ENCODE data around the gene NDUFAF5.

The NDUFAF5 gene

DNA sequence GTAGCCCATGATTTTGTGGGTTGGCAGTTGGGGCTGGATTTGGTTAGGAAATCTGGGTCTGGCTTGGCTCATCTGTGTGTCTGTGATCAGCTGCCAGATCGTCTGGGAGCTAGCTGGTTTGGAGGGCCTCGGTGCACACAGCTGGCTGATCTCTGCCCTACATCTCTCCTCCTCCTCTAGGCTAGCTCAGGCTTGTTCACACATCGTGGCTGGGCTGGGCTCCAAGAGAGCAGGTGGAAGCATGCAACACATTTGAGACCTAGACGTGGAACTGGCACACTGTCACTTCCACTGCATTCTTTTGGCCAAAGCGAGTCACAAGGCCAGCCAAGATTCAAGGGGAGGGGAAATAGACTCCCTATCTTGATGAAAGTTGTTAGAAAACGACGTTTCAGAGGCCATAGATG is 15.9 kb downstream of the NDUFAF5 start:
- H3K27me3 ChIP-seq: no peaks in the 10 kb centered on the region
- TF ChIP-seq, protein P1, sequence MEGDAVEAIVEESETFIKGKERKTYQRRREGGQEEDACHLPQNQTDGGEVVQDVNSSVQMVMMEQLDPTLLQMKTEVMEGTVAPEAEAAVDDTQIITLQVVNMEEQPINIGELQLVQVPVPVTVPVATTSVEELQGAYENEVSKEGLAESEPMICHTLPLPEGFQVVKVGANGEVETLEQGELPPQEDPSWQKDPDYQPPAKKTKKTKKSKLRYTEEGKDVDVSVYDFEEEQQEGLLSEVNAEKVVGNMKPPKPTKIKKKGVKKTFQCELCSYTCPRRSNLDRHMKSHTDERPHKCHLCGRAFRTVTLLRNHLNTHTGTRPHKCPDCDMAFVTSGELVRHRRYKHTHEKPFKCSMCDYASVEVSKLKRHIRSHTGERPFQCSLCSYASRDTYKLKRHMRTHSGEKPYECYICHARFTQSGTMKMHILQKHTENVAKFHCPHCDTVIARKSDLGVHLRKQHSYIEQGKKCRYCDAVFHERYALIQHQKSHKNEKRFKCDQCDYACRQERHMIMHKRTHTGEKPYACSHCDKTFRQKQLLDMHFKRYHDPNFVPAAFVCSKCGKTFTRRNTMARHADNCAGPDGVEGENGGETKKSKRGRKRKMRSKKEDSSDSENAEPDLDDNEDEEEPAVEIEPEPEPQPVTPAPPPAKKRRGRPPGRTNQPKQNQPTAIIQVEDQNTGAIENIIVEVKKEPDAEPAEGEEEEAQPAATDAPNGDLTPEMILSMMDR (IDR thresholded peaks at IDR 0.05): no peak
- no peak overlapping the region for H3K4me3 ChIP-seq (ENCODE audit: low read depth in 1 of 2, low read length in 1 of 2)
- peaks cover 97% of the 10 kb centered on the region for H3K36me3 ChIP-seq
- H3K9me3 ChIP-seq: no peaks in the 10 kb centered on the region
- no peak overlapping the region for H3K27ac ChIP-seq
- H3K4me1 ChIP-seq (ENCODE audit: control insufficient read depth in 1 of 2, insufficient read depth in 1 of 2, low read depth in 1 of 2, low read length in 1 of 2): no peaks in the 10 kb centered on the region

DNA sequence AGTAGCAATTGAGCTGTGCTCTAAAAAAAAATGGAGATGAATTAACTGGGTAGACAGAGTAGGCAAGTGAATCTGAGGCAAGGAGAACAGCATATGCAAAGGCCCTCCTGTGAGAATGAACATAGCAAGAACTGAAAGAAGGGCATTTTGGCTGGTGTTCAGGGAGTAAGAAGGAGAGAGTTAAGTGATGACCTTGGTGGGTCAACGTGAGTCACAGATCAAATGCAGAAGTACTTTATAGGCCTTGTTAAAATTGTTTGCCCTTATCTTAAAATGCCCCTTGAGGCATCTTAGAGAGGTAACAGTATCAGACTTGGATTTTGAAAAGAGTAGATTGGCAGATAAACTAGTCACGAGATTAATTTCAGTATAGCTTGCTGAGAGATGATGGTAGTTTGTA is 24.5 kb downstream of the NDUFAF5 start:
- TF ChIP-seq, protein P1 (IDR thresholded peaks at IDR 0.05): no peak
- Histone ChIP-seq H3K9me3 (no peaks in the 10 kb centered on the region), H3K27me3 (no peaks in the 10 kb centered on the region), H3K27ac (no peak overlapping the region), H3K4me3 (ENCODE audit: low read depth in 1 of 2, low read length in 1 of 2) (no peak overlapping the region), H3K4me1 (ENCODE audit: control insufficient read depth in 1 of 2, insufficient read depth in 1 of 2, low read depth in 1 of 2, low read length in 1 of 2) (peaks cover 6 to 13% of the 10 kb centered on the region in 2 experiments), H3K36me3 (peaks cover 88% of the 10 kb centered on the region)

DNA sequence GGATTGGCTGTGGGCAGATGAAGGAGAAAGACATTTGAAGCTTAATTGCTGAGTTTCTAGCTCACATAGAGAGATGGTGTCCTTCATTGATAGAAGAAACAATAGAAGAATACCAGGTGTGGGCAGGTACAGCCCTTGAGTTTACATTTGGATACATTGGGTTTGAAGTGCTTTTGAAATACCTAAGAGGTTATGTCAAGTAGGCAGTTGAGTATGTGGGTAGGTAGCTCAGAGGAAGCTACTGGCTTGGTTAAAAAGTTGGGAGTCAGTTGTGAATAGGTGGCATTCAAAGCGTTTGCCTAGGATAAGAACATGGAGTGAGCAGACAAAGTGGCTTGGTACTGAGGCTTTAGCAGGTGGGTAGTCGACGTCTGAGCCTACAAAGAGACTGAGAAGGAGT is 25.0 kb downstream of the NDUFAF5 start:
- Histone ChIP-seq H3K36me3 (peaks cover 88% of the 10 kb centered on the region), H3K27ac (no peak overlapping the region), H3K9me3 (no peaks in the 10 kb centered on the region), H3K4me3 (ENCODE audit: low read depth in 1 of 2, low read length in 1 of 2) (no peak overlapping the region), H3K4me1 (ENCODE audit: control insufficient read depth in 1 of 2, insufficient read depth in 1 of 2, low read depth in 1 of 2, low read length in 1 of 2) (peaks cover 6 to 13% of the 10 kb centered on the region in 2 experiments), H3K27me3 (no peaks in the 10 kb centered on the region)
- TF ChIP-seq, protein P1 (IDR thresholded peaks at IDR 0.05): no peak

DNA sequence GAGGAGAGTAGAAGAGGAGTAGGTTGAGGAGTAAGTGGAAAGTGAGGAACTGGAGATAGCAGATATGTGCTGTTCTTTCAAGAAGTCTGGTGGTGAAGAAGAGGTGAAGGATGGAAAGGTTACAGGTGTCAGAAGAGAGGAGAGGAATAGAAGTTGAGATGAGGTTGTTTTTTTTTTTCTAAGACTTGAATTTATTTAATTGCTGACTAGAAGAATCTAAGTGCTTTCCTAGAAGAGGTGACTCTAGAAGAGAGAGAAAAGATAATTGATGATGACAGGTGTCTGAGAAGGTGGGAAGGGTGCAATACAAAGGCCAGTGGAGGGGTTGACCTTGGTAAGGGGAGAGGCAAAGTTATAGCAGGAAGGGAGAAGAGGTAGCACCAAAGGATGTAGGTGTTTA is 25.6 kb downstream of the NDUFAF5 start:
- Histone ChIP-seq H3K9me3 (no peaks in the 10 kb centered on the region), H3K27ac (no peak overlapping the region), H3K27me3 (no peaks in the 10 kb centered on the region), H3K4me1 (ENCODE audit: control insufficient read depth in 1 of 2, insufficient read depth in 1 of 2, low read depth in 1 of 2, low read length in 1 of 2) (peaks cover 6 to 13% of the 10 kb centered on the region in 2 experiments), H3K4me3 (ENCODE audit: low read depth in 1 of 2, low read length in 1 of 2) (no peak overlapping the region), H3K36me3 (peaks cover 89% of the 10 kb centered on the region)
- TF ChIP-seq, protein P1 (IDR thresholded peaks at IDR 0.05): no peak

DNA sequence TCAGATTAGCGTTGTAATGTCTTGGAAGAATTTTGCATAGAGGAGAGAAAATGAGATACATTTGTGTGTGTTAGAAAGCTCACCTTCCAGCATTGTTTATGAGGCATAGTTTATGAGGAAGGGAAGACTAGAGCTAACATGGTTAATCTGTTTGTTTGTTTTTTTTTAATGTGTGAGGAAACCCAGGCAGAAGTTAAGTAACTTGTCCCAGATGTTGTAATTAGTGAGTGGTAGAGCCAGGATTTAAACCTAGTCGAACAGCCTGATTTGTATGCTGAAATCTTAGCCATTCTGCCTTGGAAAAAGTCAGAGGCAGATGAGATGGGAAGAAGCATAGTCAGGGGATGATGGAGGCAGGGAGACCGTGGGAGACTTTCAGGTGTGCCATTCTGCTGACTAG is 29.1 kb downstream of the NDUFAF5 start:
- Histone ChIP-seq H3K36me3 (peaks cover 100% of the 10 kb centered on the region), H3K4me1 (ENCODE audit: control insufficient read depth in 1 of 2, insufficient read depth in 1 of 2, low read depth in 1 of 2, low read length in 1 of 2) (peaks cover 0 to 6% of the 10 kb centered on the region in 2 experiments), H3K9me3 (no peaks in the 10 kb centered on the region), H3K4me3 (ENCODE audit: low read depth in 1 of 2, low read length in 1 of 2) (no peak overlapping the region), H3K27me3 (no peaks in the 10 kb centered on the region), H3K27ac (no peak overlapping the region)
- TF ChIP-seq, protein P1 (IDR thresholded peaks at IDR 0.05): no peak

DNA sequence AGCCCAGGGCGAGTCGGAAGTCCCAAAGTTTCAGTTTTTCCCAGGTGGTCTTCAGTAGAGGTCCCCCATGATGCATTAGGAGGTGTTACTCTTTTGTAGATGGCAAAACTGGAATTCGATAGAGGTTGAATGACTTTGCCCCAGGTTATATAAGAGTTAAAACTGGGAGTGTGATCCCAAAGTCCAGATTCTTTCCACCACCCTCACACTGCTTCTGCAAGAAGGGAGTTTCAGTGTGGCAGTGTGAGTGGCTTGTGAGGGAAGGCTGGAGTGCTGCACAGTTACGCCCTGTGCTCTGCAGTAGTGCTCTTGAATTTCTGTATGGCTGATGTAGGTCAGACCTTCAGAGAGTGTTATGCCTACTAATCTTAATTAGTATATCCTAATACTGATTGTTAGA is 29.8 kb downstream of the NDUFAF5 start:
- no peaks in the 10 kb centered on the region for H3K9me3 ChIP-seq
- no peak overlapping the region for H3K27ac ChIP-seq

More for the DNA sequence above, 29.8 kb downstream of the NDUFAF5 start:
- TF ChIP-seq, protein P1 (IDR thresholded peaks at IDR 0.05): no peak
- Histone ChIP-seq H3K36me3 (peaks cover 93% of the 10 kb centered on the region), H3K4me1 (ENCODE audit: control insufficient read depth in 1 of 2, insufficient read depth in 1 of 2, low read depth in 1 of 2, low read length in 1 of 2) (peaks cover 0 to 6% of the 10 kb centered on the region in 2 experiments), H3K27me3 (no peaks in the 10 kb centered on the region), H3K4me3 (ENCODE audit: low read depth in 1 of 2, low read length in 1 of 2) (no peak overlapping the region)
